Measurements from ENCODE around the gene GSS. TPM values are rescaled to one million over a fixed set of nuclear protein-coding genes. Genes with fewer than 3 reads are reported as not detected.

Gene GSS
- total RNA-seq: 100 to 1,000 TPM in 1 of 2 donors, 10 to 100 TPM in 1; 72.5 to 112 TPM
- long read RNA-seq, transcript GSS-201 (13 exons, 1,919 nt): major isoform, 215 of 319 reads
- long read RNA-seq, partial matches to known transcripts: 71 of 319 reads
- long read RNA-seq, other reads (novel, unspliced or antisense): 32 of 319 reads

DNA sequence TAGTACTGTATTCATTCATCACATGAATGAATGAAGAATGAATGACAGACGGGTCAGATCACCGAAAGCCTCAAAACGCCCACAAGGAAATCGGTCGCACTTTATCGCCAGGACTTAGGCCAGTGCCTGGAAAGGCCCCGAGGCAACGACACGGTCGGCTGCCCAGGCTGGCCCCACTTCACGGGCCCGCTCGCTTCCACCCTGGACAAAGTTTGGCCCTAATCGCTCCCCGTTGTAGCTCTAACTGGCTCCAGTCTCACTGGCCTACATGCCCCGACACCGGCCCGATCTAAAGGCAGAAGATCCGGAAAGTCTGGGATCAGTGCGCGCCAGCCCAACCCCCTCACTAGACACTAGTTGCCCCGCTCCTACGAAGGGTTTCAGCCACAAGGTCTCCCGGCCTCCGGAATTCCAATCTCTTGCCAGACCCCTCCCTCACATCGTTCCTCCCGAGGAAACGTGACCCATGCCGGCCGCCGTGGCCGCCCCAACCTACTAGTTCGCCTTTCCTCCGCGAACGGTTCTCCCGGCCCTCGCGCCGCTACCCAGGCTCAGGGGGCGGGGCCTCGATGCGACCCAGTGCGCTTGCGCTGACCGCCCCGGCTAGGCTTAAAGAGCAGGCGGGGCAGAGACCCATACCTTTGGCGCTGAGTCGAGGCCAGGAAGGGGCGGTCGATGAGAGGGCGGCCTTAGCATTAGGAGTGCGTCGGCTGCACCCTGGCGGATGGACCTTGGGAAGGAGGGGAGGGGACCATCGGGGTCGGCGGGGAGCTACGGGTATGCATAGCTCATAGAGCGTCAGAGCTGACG, at the start of gene GSS, which contains the start of gene MYH7B:
Gene GSS (minus strand): TSS at position 576 of the 810 bp plus-strand sequence. CDS start 3,954 bp downstream, outside the sequence.
Gene MYH7B (plus strand): TSS at position 638 of the 810 bp plus-strand sequence. CDS start 22,138 bp downstream, outside the sequence.
- DNase-seq (peak; percentile 96 to 99), ATAC-seq (peak; percentile 83)
- intact Hi-C loops (cut with DNase I, micrococcal nuclease): no loop called here

DNA sequence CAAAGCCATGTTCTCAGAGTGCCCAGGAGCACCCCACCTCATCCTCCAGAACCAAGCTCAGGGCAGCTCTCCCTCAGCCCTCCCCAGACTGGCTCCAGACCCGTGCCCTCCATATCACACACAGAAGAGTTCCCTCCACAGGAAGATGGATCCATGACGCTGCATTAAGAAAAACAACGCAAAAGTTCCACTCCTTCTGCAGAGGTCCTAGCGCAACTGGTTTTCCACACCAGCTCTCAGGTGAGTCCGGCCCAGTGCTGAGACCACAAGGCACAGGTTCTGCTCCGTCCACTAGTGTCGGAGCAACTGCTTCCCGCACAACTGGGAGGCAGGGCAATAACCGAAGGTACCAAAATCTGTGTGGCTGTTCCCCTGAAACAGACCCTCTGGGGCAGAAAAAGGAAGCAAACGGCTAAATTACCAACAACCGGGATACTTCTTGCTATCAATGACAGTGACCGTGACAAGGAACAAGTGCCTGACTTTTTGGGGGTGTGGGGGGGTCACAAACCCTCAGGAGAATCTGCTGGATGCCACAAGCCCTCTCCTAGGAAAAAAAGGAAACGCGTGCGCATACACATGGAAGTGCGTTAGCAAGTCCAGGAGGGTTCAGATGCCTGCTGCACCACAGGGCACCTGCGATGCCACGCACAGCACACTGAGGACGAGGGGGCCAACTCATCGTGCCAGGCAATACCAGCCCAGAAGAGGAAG, 49.3 kb upstream of the GSS start:
- no peak for ATAC-seq
- intact Hi-C loops (cut with DNase I, micrococcal nuclease): no loop called here
- peak in 1 of 2 donors; percentile 12 for DNase-seq

DNA sequence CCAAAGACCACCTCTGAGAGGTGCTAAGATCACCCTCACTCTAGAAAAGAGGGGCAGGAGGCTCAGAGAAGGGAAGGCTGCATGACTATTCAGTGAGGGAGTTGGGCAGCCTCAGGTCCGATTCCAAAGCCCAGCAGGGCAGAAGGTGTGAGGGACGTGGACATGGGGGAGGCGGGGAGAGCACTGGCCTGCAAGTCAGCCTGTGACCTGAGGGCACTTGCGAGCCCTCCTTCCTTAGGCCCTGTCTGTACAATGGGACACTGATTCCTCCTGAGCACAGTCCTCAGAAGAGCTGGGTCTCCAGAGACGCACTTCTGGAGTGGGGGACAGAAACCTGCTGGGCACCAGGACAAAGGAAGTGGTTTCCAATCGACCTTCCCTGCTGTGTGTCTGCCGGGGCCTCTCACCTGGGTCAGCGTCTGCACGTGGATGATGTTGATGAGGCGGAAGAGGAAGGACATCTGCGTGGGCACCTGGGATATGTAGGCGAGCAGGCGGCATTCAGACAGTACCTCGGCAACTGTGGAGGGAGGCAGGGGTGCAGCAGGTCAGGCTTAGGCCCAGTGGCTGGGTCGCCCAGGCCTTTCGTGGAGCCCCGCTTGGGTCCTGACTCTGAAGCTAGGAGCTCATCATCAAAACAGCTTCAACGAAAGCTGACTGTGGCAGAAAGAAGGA, 48.6 kb upstream of the GSS start:
- intact Hi-C loops (cut with DNase I, micrococcal nuclease): no loop called here
- ATAC-seq (no peak), DNase-seq (peak in 1 of 2 donors; percentile 24)

DNA sequence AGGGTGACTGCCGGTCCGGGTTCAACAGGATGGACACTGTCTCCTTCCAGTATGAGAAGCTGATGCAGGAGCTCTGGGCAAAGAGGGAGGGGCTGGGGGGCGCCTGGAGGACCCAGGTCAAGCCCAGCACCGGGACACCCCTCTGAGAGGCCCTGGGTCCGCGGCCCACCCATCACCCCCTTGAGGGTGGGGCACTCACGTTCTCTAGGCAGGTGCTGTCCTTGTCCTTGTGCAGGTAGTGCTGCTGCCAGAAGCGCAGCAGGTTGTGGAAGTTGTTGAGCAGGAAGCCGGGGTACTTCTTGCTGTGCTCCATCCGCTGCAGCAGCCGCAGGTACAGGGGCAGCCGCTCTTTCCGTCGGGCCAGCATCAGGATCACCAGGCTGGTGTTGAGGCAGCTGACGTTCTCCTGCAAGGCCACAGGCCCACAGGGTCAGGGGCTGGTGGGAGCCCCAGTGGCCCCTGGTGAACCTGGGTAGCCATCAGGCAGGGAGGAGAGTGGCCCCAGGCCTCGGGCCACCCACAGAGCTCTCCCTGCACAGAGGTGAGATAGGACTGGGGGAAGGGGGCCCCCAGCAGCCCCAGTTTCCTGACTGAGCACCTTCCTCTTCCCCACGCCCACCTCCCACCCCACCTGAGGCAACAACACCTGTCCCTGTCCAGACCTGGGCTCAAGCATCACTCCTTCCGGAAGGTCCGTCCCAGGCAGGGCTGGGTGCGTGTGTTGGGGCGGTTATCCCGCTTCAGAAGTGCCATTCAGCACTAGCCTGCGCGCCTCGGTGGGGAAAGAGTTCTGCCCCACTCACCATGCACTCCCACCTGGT, 47.8 kb upstream of the GSS start:
- ATAC-seq: no peak
- DNase-seq: peak; percentile 2 to 23
- intact Hi-C loops (cut with DNase I, micrococcal nuclease): no loop called here

DNA sequence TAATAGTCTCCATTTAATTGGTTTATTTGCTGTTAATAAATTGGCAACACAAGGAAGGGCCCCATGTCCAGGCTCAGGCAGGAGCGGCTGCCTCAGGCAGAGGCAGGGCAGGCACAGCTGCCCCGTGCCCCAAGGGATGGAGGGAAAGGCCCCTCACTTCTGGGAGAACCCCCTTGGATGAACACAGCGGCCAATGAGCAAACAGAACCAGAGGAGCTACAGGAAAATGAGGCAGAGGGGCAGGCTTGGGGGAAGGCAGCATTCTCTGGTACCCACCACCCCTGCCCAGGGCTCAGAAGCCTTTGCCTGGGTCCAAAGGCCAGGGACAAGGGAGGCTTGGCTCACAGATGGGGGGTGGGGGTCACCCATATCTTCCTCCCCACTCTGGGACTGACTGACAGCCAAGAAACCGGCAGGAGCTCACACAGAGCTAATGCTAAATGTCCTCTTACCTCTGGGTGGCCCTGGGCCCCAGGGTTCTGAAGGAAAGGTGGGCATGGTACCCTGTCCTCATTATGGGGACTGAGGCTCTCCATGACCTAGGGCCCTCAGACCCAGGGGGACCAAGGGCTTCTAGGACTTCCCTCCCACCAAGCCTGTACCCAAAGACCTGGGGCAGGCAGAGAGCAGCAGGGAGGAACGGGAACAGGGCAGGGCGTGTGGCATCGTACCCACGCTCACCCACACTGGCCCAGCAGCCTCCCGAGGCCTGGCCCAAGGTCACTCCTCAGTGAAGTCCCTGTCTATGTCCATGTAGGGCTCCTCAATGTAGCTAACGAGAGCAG, 47.0 kb upstream of the GSS start:
- DNase-seq (peak in 1 of 2 donors; percentile 13), ATAC-seq (no peak)
- intact Hi-C loops (cut with DNase I, micrococcal nuclease): no loop called here

DNA sequence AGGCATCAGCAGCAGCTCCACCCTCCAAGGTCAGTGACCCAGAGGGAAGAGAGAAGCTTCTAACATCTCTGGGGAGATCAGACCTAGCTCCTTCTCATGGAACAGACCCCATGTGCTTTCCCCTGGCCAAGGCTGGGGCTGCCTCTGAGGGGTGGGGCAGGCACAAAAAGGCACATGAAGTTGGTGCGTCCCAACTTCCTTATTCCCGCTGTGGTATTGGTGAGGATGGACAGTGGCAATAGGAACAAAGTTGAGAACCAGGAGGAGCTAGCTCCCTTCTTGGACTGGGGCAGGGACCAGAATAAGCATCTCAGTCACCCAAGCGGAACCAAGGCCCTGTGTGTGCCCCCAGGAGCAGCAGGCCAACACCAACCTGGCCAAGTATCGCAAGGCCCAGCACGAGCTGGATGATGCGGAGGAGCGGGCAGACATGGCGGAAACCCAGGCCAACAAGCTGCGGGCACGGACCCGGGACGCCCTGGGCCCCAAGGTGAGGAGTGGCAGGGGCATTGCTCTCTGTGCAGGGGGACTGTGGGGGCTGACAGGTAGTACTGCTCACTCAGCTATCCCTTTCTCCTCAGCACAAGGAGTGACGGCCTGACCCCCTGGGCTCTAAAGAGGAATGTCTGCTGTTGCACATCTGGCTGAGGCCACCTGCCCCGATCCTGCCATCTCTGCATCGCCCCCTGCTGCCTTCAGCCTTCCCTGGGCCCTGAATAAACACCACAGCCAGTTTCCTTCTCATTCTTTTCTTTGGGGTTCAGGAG, 46.2 kb upstream of the GSS start:
- ATAC-seq (no peak), DNase-seq (no peak)
- intact Hi-C loops (cut with DNase I, micrococcal nuclease): no loop called here

DNA sequence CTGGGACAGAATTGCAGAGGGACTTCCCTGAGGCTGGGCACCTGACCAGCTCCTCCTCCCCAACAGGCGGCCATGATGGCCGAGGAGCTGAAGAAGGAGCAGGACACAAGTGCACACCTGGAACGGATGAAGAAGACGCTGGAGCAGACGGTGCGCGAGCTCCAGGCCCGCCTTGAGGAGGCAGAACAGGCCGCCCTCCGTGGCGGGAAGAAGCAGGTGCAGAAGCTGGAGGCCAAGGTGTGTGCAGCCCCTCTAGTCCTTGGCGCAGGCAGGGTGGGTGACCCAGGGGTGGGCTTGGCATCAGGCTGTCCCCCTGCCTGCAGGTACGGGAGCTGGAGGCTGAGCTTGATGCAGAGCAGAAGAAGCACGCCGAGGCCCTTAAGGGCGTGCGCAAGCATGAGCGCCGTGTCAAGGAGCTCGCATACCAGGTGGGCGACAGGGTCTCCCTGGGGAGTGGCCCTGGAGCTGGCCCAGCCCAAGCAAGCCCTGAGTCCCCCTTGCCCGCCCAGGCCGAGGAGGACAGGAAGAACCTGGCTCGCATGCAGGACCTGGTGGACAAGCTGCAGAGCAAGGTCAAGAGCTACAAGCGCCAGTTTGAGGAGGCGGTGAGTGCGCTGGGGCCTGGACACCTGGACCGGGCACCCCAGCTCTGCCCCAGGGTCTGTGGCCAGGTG, 45.5 kb upstream of the GSS start:
- intact Hi-C loops (cut with DNase I, micrococcal nuclease): no loop called here
- DNase-seq (no peak), ATAC-seq (no peak)

DNA sequence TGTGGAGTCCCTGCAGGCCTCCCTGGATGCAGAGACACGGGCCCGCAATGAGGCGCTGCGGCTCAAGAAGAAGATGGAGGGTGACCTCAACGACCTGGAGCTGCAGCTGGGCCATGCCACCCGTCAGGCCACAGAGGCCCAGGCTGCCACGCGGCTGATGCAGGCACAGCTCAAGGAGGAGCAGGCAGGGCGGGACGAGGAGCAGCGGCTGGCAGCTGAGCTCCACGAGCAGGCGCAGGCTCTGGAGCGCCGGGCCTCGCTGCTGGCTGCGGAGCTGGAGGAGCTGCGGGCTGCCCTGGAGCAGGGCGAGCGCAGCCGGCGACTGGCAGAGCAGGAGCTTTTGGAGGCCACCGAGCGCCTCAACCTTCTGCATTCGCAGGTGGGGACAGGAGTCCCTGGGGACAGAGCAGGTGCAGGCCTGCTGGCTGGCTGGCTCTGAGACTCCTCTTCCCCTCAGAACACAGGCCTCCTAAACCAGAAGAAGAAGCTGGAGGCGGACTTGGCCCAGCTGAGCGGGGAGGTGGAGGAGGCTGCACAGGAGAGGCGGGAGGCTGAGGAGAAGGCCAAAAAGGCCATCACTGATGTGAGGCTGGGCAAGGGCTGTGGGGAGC, 44.8 kb upstream of the GSS start:
- no peak for DNase-seq
- intact Hi-C loops (cut with DNase I, micrococcal nuclease): no loop called here

DNA sequence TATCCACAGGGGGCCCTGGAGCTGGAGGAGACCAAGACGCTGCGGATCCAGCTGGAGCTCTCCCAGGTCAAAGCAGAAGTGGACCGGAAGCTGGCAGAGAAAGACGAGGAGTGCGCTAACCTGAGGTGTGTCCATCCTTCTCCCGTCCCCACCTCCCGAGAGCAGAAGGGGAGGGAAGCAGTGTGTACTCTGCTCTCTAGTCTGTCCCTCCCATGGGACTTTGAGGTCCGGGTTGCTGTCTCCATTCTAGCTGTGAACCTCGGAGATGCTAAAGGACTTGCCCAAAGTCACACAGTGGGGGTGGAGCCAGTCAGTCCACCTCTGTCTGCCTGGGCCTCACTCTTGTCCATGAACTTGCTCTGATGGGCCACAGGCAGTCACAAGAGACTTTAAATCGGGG, 44.2 kb upstream of the GSS start:
- no peak for DNase-seq
- intact Hi-C loops (cut with DNase I, micrococcal nuclease): no loop called here
- ATAC-seq: no peak

More for the DNA sequence above, 44.8 kb upstream of the GSS start:
- no peak for ATAC-seq

DNA sequence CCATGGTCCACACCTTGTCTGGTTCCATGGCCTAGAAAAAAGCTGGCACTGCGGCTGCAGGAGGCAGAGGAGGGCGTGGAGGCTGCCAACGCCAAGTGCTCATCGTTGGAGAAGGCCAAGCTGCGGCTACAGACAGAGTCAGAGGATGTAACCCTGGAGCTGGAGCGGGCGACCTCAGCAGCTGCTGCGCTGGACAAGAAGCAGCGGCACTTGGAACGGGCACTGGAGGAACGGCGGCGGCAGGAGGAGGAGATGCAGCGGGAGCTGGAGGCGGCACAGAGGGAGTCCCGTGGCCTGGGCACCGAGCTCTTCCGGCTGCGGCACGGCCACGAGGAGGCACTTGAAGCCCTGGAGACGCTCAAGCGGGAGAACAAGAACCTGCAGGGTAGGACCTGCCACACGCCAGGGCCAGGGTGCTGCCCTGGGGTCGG, 43.4 kb upstream of the GSS start:
- ATAC-seq (no peak), DNase-seq (no peak)
- intact Hi-C loops (cut with DNase I, micrococcal nuclease): no loop called here

DNA sequence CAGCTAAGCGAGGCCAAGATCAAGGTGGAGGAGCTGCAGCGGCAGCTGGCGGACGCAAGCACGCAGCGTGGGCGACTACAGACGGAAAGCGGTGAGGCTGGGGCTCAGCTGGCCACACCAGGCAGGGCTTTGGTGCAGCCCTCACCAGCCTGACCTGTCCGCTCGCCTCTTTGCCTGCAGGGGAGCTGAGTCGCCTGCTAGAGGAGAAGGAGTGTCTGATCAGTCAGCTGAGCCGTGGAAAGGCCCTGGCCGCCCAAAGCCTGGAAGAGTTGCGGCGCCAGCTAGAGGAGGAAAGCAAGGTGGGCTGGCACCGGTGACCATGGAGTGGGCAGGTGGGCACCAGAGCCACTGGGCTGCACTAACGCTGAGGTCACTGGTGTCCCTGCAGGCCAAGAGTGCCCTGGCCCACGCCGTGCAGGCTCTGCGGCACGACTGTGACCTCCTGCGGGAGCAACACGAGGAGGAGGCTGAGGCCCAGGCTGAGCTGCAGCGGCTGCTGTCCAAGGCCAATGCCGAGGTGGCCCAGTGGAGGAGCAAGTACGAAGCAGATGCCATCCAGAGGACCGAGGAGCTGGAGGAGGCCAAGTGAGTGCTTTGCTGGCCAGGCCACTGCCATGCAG, 42.8 kb upstream of the GSS start:
- DNase-seq: no peak
- no peak for ATAC-seq
- intact Hi-C loops (cut with DNase I, micrococcal nuclease): no loop called here

DNA sequence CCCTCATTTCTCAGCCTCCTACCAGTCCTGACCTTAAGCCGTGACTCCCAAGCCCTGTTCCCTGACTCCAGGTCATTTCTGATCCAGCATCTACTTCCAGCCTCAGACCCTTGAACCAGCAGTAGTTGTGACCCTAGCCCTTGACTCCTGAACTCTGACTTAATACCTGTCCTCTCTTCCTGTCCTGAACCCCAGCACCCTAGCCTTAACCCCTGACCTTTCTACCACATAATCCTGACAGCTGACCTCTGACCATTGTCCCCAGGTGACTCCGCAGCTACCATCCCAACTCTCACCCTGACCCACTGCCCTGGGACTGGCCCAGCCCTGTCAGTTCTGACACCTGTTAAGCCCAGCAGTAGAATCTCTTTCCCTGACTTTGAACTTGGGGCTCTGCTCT, 42.2 kb upstream of the GSS start:
- DNase-seq: no peak
- no peak for ATAC-seq
- intact Hi-C loops (cut with DNase I, micrococcal nuclease): no loop called here

DNA sequence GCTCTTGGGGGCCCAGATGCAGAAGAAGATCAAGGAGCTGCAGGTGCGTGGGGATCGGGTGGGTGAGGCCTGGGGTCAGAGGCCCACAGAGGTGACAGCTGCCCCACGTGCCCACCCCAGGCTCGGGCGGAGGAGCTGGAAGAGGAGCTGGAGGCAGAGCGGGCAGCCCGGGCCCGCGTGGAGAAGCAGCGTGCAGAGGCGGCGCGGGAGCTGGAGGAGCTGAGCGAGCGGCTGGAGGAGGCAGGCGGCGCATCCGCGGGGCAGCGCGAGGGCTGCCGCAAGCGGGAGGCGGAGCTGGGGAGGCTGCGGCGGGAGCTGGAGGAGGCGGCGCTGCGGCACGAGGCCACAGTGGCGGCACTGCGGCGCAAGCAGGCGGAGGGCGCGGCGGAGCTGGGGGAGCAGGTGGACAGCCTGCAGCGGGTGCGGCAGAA, 41.5 kb upstream of the GSS start:
- DNase-seq (peak; percentile 58 to 75), ATAC-seq (peak; percentile 87)
- intact Hi-C loops (cut with DNase I, micrococcal nuclease): no loop called here

DNA sequence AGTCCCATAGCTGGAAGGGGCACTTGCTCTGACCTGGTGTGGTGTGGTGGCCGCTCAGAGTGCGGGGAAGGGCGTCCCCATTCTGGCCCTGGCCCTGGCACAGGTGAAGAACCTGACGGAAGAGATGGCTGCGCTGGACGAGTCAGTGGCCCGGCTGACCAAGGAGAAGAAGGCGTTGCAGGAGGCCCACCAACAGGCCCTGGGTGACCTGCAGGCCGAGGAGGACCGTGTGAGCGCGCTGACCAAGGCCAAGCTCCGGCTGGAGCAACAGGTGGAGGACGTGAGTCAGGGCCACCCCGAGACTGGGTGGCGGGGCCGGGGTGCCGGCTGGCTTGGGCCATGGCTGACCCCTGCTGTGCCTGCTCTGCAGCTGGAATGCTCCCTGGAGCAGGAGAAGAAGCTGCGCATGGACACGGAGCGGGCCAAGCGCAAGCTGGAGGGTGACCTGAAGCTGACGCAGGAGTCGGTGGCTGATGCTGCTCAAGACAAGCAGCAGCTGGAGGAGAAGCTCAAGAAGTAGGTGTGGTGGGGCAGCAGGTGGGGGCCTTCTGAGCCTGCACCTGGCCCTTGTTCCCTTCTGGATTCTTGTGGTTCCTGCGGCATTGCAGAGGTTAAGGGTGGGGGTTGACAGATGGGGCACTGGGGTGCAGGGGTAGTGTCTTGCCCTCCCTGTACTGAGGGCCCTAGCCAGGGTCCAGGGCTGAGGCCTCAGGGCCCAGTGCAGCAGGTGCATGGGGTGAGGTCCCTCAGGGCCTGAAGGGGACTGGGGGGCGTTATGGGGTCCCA, 40.8 kb upstream of the GSS start:
- intact Hi-C loops (cut with DNase I, micrococcal nuclease): no loop called here
- ATAC-seq: no peak
- no peak for DNase-seq

DNA sequence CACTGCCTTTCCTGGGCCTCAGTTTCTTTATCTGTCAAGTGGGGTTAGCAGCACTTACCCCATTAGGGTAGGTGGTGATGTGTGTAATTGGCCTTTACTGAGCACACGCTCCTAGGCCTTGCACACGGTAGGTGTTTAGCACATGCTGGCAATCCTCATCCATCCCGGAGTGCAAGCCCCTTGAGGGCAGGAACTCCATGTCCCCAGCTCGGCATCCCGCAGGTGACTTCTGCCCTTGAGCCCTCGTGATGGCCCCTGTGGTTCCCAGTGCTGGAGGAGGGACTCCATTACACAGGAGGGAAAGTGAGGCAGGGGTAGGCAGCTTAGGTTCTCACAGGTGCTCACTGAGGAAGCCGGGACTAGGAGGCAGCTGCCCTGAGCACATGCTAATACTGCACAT, 40.1 kb upstream of the GSS start:
- intact Hi-C loops (cut with DNase I, micrococcal nuclease): no loop called here
- ATAC-seq: no peak
- DNase-seq: no peak

Measured in left colon (tissue), 2 donors.